Fibroblast of lung (primary cell): Measurements from ENCODE around the gene TMEM132C.

Experiments used
- EZH2 ChIP-seq: IDR thresholded peaks from 2 replicates; pipeline ENCODE4 v1.5.1; 2012; ENCODE audit warnings: low read length, control low read depth, mild to moderate bottlenecking; ENCODE audit errors: missing control alignments
- TF ChIP-seq, protein P1 (sequence below), 2 donors: IDR thresholded peaks in 1 of 2; conservative IDR thresholded peaks in 1 of 2; 1 replicate in 1 of 2; 2 replicates in 1 of 2; pipeline ENCODE4 v1.5.1; 2011 to 2012; ENCODE audit warnings: low read length in 2 of 2, control low read depth in 1 of 2, inconsistent platforms in 1 of 2, low read depth in 1 of 2, mild to moderate bottlenecking in 1 of 2

DNA sequence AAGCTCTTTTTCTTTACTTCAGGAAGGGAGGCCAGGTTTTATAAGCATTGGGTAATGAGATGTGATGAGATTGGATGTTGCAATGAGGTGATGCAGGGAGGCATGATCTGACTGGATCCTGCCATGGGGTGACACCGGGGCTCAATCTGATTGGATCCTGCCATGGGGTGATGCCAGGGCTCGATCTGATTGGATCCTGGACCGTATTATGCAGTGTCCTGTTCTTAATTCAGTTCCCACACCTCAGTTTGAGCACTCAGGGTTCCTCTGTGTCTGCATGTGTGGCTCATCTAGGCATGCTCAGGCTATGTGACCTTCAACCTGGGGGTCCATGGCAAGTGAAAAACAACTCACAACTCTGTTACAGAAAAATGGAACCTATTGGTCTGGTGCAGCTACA is 390.4 kb downstream of the TMEM132C start:
- TF ChIP-seq, protein P1, sequence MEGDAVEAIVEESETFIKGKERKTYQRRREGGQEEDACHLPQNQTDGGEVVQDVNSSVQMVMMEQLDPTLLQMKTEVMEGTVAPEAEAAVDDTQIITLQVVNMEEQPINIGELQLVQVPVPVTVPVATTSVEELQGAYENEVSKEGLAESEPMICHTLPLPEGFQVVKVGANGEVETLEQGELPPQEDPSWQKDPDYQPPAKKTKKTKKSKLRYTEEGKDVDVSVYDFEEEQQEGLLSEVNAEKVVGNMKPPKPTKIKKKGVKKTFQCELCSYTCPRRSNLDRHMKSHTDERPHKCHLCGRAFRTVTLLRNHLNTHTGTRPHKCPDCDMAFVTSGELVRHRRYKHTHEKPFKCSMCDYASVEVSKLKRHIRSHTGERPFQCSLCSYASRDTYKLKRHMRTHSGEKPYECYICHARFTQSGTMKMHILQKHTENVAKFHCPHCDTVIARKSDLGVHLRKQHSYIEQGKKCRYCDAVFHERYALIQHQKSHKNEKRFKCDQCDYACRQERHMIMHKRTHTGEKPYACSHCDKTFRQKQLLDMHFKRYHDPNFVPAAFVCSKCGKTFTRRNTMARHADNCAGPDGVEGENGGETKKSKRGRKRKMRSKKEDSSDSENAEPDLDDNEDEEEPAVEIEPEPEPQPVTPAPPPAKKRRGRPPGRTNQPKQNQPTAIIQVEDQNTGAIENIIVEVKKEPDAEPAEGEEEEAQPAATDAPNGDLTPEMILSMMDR (conservative IDR thresholded peaks at IDR 0.05 in 1 of 2, IDR thresholded peaks at IDR 0.05 in 1 of 2; ENCODE audit: low read depth in 1 of 2, low read length in 2 of 2), result no peak
- no peak for TF ChIP-seq EZH2
